ENCODE results near the gene PRCD. TPM values are rescaled to one million over a fixed set of nuclear protein-coding genes. Genes with fewer than 3 reads are reported as not detected.
A peak's percentile ranks its signal among the peaks of the same experiment; 100 is the strongest.

The PRCD gene
- total and polyA plus RNA-seq, 2 donors from 2014 or later: 2.2 TPM; not detected in 1

GRCh38 chr17:76585649-76586593 lies 46.1 kb downstream of the PRCD start, which contains the start of gene ST6GALNAC2:
Gene ST6GALNAC2, minus strand, starts transcription at chr17:76585860. Its CDS starts 52 bp downstream, at chr17:76585808.
- peak; percentile 70 for TF ChIP-seq CTCF (IDR thresholded peaks at IDR 0.05; ENCODE audit: borderline replicate concordance, extremely low read depth, insufficient read depth)
- Histone ChIP-seq H3K9ac (ENCODE audit: low read length in 3 of 3) (peak within 1 kb of the TSS in 2 of 3 donors; percentile 61 to 64), H3K4me1 (ENCODE audit: control insufficient read depth in 2 of 3, insufficient read depth in 2 of 3, low read depth in 1 of 3, low read length in 3 of 3) (peaks cover 0 to 6% (median 4%) of the 10 kb centered on the region in 3 donors), H3K4me3 (ENCODE audit: low read length in 3 of 3) (peak within 1 kb of the TSS in 2 of 3 donors; percentile 68 to 71), H3K9me3 (ENCODE audit: control insufficient read depth in 2 of 3, insufficient read depth in 1 of 3, low read length in 3 of 3) (no peaks in the 10 kb centered on the region), H3K36me3 (ENCODE audit: control insufficient read depth in 2 of 3, insufficient read depth in 3 of 3, low read length in 3 of 3) (no peaks in the 10 kb centered on the region), H3K27me3 (ENCODE audit: control insufficient read depth, insufficient read depth, low read length) (peaks cover 14% of the 10 kb centered on the region), H3K27ac (ENCODE audit: low read depth in 2 of 2, low read length in 2 of 2) (peak within 1 kb of the TSS; percentile 24 to 57)
- no peak for FAIRE-seq
- peak; percentile 69 to 91 (median 79) for DNase-seq
- intact Hi-C loops (cut with DNase I): no loop called here

GRCh38 chr17:76586741-76587487 lies 47.1 kb downstream of the PRCD start:
- Histone ChIP-seq H3K9ac (ENCODE audit: low read length in 3 of 3) (no peak overlapping the region), H3K9me3 (ENCODE audit: control insufficient read depth in 2 of 3, insufficient read depth in 1 of 3, low read length in 3 of 3) (no peaks in the 10 kb centered on the region), H3K4me1 (ENCODE audit: control insufficient read depth in 2 of 3, insufficient read depth in 2 of 3, low read depth in 1 of 3, low read length in 3 of 3) (peaks cover 0 to 6% (median 4%) of the 10 kb centered on the region in 3 donors), H3K4me3 (ENCODE audit: low read length in 3 of 3) (no peak overlapping the region), H3K27ac (ENCODE audit: low read depth in 2 of 2, low read length in 2 of 2) (no peak overlapping the region), H3K27me3 (ENCODE audit: control insufficient read depth, insufficient read depth, low read length) (peaks cover 14% of the 10 kb centered on the region), H3K36me3 (ENCODE audit: control insufficient read depth in 2 of 3, insufficient read depth in 3 of 3, low read length in 3 of 3) (no peaks in the 10 kb centered on the region)
- no peak for TF ChIP-seq CTCF (IDR thresholded peaks at IDR 0.05; ENCODE audit: borderline replicate concordance, extremely low read depth, insufficient read depth)
- DNase-seq (peak in 4 of 5 donors; percentile 57 to 70 (median 66)), FAIRE-seq (no peak)
- intact Hi-C loops (cut with DNase I): no loop called here

- intact Hi-C loops (cut with DNase I): no loop called here
- H3K27me3 ChIP-seq (ENCODE audit: control insufficient read depth, insufficient read depth, low read length): peaks cover 14% of the 10 kb centered on the region
- no peak for TF ChIP-seq CTCF (IDR thresholded peaks at IDR 0.05; ENCODE audit: borderline replicate concordance, extremely low read depth, insufficient read depth)
- no peak overlapping the region for H3K9ac ChIP-seq (ENCODE audit: low read length in 3 of 3)
- H3K4me3 ChIP-seq (ENCODE audit: low read length in 3 of 3): no peak overlapping the region
- no peaks in the 10 kb centered on the region for H3K9me3 ChIP-seq (ENCODE audit: control insufficient read depth in 2 of 3, insufficient read depth in 1 of 3, low read length in 3 of 3)
- FAIRE-seq: no peak
- peaks cover 0 to 6% (median 4%) of the 10 kb centered on the region in 3 donors for H3K4me1 ChIP-seq (ENCODE audit: control insufficient read depth in 2 of 3, insufficient read depth in 2 of 3, low read depth in 1 of 3, low read length in 3 of 3)
- H3K27ac ChIP-seq (ENCODE audit: low read depth in 2 of 2, low read length in 2 of 2): no peak overlapping the region
- no peak for DNase-seq
- no peaks in the 10 kb centered on the region for H3K36me3 ChIP-seq (ENCODE audit: control insufficient read depth in 2 of 3, insufficient read depth in 3 of 3, low read length in 3 of 3)
Observed at GRCh38 chr17:76588182-76588581, 48.3 kb downstream of the PRCD start.
